ENCODE data around the gene EPPIN. TPM values are rescaled to one million over a fixed set of nuclear protein-coding genes. Genes with fewer than 3 reads are reported as not detected.
"Not testable (repeated sequence)": the region's sequence is repeated elsewhere in the genome, so short reads cannot be mapped to it uniquely, and the experiment has no call there.

EPPIN gene
- polyA plus RNA-seq, 1 of the 3 experiments (the other 2 are of a cell fraction): not detected

DNA sequence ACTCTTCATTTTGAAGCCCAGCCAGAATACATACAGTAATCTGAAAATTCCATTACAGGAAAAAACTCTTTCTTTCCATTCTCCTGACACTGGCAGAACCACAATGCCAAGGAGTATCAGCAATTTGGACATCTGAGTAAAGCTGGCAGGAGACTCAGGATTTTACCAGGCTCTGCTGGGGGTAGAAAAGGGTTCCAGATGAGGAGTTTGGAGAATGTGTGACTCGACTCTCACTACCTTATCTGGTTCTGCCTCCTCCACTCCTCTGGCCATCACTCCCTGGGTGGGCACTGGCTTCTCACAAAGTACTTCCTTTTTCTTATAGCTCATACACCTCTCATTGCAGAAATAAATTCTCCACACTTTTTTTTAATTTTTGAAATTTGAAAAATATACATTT lies 42.5 kb upstream of the EPPIN start:
- Histone ChIP-seq H3K36me3 (replicated peaks in 1 of 2; ENCODE audit: control insufficient read depth in 1 of 2, insufficient read depth in 2 of 2, low read length in 1 of 2) (no peaks in the 10 kb centered on the region), H3K9ac (no peak overlapping the region), H3K79me2 (ENCODE audit: insufficient read depth) (no peaks in the 10 kb centered on the region), H3K27ac (ENCODE audit: low read depth in 2 of 2, low read length in 1 of 2) (no peak overlapping the region), H3K4me3 (ENCODE audit: low read depth in 2 of 2, low read length in 1 of 2) (no peak overlapping the region), H3K9me2 (no peaks in the 10 kb centered on the region), H3F3A (replicated peaks; ENCODE audit: insufficient read depth) (no peaks in the 10 kb centered on the region), H3K27me3 (ENCODE audit: insufficient read depth) (peaks cover 14% of the 10 kb centered on the region; the same call in 1 of the 2 replicates), H2AFZ (ENCODE audit: low read depth) (no peak overlapping the region), H3K4me1 (ENCODE audit: control insufficient read depth in 1 of 2, insufficient read depth in 2 of 2, low read depth in 1 of 2, low read length in 1 of 2) (no peaks in the 10 kb centered on the region), H4K20me1 (ENCODE audit: insufficient read depth) (no peaks in the 10 kb centered on the region), H3K4me2 (no peak overlapping the region), H3K9me3 (no peaks in the 10 kb centered on the region)
- 0% methylated on average over 1 of the region's 1 CpG for WGBS (ENCODE audit: low lambda C conversion rate)
- ChIA-PET POLR2A (no interaction called here), CTCF (interaction anchor here (1.7 kb wide), 1 partner anchor 181 kb away, joined by 5 read pairs; no protein-coding TSS in a partner anchor)
- DNase-seq: no peak
- TF ChIP-seq TEAD4 (IDR thresholded peaks at IDR 0.05; ENCODE audit: borderline replicate concordance, insufficient read depth): no peak

DNA sequence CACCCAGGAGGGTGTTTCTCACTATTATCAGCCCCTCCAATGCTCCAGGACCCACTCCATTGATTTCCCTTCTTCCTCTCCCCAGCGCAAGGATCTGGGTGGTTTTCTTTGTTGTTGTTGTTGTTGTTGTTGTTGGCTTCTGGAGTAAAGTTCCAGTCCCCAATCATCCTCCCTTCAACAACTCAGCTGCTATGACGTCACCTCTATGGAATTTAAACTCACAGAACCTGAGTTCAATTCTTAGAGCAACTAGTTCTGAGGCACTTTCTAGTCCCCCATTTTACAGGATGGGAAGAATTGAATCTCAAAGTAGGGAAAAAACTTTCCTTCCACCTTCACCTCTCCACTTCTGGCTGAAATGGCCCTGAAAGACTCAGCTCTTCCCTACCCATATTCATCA lies 41.6 kb upstream of the EPPIN start:
- CTCF ChIA-PET: interaction anchor here (1.7 kb wide), 1 partner anchor 182 kb away, joined by 5 read pairs; no protein-coding TSS in a partner anchor

DNA sequence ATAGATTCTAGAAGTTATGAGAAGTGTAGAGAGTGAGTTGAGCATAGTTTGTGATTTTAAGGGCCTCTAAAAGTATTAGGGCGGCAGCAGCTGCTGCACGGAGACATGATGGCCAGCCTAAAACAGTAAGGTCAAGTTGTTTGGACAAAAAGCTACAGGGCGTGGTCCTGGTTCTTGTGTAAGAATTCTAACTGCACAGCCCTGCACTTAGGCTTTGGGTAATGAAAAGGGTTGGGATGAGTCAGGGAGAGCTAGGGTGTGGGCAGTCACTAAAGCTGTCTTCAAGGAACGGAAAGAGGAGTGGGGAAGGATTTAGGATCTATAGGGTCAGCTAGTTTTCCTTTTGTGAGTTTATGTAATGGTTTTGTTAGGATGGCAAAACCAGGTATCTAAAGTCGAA lies 38.8 kb upstream of the EPPIN start:
- H2AFZ ChIP-seq (ENCODE audit: low read depth); H4K20me1 ChIP-seq (ENCODE audit: insufficient read depth); H3K36me3 ChIP-seq (replicated peaks in 1 of 2; ENCODE audit: control insufficient read depth in 1 of 2, insufficient read depth in 2 of 2, low read length in 1 of 2); H3K4me1 ChIP-seq (ENCODE audit: control insufficient read depth in 1 of 2, insufficient read depth in 2 of 2, low read depth in 1 of 2, low read length in 1 of 2); H3K9me3 ChIP-seq; POLR2A ChIA-PET; H3K9me2 ChIP-seq; H3K4me3 ChIP-seq (ENCODE audit: low read depth in 2 of 2, low read length in 1 of 2); DNase-seq; H3K79me2 ChIP-seq (ENCODE audit: insufficient read depth); H3K9ac ChIP-seq; H3F3A ChIP-seq (replicated peaks; ENCODE audit: insufficient read depth); H3K27ac ChIP-seq (ENCODE audit: low read depth in 2 of 2, low read length in 1 of 2); H3K4me2 ChIP-seq: not testable (repeated sequence)
- 21% methylated on average over 5 of the region's 5 CpGs for WGBS (ENCODE audit: low lambda C conversion rate)
- CTCF ChIA-PET: interaction anchor here (1.9 kb wide), 1 partner anchor 185 kb away, joined by 6 read pairs; no protein-coding TSS in a partner anchor
- peaks cover 40% of the 10 kb centered on the region; the same call in 1 of the 2 replicates for H3K27me3 ChIP-seq (ENCODE audit: insufficient read depth)

More for the DNA sequence above, 41.6 kb upstream of the EPPIN start:
- TF ChIP-seq, protein P1, sequence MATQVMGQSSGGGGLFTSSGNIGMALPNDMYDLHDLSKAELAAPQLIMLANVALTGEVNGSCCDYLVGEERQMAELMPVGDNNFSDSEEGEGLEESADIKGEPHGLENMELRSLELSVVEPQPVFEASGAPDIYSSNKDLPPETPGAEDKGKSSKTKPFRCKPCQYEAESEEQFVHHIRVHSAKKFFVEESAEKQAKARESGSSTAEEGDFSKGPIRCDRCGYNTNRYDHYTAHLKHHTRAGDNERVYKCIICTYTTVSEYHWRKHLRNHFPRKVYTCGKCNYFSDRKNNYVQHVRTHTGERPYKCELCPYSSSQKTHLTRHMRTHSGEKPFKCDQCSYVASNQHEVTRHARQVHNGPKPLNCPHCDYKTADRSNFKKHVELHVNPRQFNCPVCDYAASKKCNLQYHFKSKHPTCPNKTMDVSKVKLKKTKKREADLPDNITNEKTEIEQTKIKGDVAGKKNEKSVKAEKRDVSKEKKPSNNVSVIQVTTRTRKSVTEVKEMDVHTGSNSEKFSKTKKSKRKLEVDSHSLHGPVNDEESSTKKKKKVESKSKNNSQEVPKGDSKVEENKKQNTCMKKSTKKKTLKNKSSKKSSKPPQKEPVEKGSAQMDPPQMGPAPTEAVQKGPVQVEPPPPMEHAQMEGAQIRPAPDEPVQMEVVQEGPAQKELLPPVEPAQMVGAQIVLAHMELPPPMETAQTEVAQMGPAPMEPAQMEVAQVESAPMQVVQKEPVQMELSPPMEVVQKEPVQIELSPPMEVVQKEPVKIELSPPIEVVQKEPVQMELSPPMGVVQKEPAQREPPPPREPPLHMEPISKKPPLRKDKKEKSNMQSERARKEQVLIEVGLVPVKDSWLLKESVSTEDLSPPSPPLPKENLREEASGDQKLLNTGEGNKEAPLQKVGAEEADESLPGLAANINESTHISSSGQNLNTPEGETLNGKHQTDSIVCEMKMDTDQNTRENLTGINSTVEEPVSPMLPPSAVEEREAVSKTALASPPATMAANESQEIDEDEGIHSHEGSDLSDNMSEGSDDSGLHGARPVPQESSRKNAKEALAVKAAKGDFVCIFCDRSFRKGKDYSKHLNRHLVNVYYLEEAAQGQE (IDR thresholded peaks at IDR 0.05; ENCODE audit: low read depth, low read length): no peak
- TF ChIP-seq, protein P2, sequence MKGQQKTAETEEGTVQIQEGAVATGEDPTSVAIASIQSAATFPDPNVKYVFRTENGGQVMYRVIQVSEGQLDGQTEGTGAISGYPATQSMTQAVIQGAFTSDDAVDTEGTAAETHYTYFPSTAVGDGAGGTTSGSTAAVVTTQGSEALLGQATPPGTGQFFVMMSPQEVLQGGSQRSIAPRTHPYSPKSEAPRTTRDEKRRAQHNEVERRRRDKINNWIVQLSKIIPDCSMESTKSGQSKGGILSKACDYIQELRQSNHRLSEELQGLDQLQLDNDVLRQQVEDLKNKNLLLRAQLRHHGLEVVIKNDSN (IDR thresholded peaks at IDR 0.05; ENCODE audit: borderline replicate concordance, low read depth): no peak
- TF ChIP-seq EZH2phosphoT487 (IDR thresholded peaks at IDR 0.05; ENCODE audit: borderline replicate concordance, low read depth): no peak
- TF ChIP-seq TEAD4 (IDR thresholded peaks at IDR 0.05; ENCODE audit: borderline replicate concordance, insufficient read depth): no peak
- TF ChIP-seq, protein P3, sequence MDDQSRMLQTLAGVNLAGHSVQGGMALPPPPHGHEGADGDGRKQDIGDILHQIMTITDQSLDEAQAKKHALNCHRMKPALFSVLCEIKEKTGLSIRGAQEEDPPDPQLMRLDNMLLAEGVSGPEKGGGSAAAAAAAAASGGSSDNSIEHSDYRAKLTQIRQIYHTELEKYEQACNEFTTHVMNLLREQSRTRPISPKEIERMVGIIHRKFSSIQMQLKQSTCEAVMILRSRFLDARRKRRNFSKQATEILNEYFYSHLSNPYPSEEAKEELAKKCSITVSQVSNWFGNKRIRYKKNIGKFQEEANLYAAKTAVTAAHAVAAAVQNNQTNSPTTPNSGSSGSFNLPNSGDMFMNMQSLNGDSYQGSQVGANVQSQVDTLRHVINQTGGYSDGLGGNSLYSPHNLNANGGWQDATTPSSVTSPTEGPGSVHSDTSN (IDR thresholded peaks at IDR 0.05): no peak
- TF ChIP-seq NFIC (IDR thresholded peaks at IDR 0.05; ENCODE audit: borderline replicate concordance): no peak
- no peak for TF ChIP-seq FOXJ3 (CRISPR knock-in tag; IDR thresholded peaks at IDR 0.05)
- TF ChIP-seq, protein P4, sequence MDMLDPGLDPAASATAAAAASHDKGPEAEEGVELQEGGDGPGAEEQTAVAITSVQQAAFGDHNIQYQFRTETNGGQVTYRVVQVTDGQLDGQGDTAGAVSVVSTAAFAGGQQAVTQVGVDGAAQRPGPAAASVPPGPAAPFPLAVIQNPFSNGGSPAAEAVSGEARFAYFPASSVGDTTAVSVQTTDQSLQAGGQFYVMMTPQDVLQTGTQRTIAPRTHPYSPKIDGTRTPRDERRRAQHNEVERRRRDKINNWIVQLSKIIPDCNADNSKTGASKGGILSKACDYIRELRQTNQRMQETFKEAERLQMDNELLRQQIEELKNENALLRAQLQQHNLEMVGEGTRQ (IDR thresholded peaks at IDR 0.05; ENCODE audit: borderline replicate concordance, low read depth, low read length): no peak
- no peak for TF ChIP-seq ELF1 (IDR thresholded peaks at IDR 0.05)
- no peak for DNase-seq
- Histone ChIP-seq H3K4me3 (ENCODE audit: low read depth in 2 of 2, low read length in 1 of 2) (no peak overlapping the region), H3K4me2 (no peak overlapping the region), H3K27me3 (ENCODE audit: insufficient read depth) (peaks cover 20% of the 10 kb centered on the region; the same call in 1 of the 2 replicates), H3K9ac (no peak overlapping the region), H3K4me1 (ENCODE audit: control insufficient read depth in 1 of 2, insufficient read depth in 2 of 2, low read depth in 1 of 2, low read length in 1 of 2) (no peaks in the 10 kb centered on the region), H3K9me2 (no peaks in the 10 kb centered on the region), H3K27ac (ENCODE audit: low read depth in 2 of 2, low read length in 1 of 2) (no peak overlapping the region), H4K20me1 (ENCODE audit: insufficient read depth) (no peaks in the 10 kb centered on the region), H3F3A (replicated peaks; ENCODE audit: insufficient read depth) (no peaks in the 10 kb centered on the region), H3K36me3 (replicated peaks in 1 of 2; ENCODE audit: control insufficient read depth in 1 of 2, insufficient read depth in 2 of 2, low read length in 1 of 2) (no peaks in the 10 kb centered on the region), H2AFZ (ENCODE audit: low read depth) (no peak overlapping the region), H3K9me3 (no peaks in the 10 kb centered on the region), H3K79me2 (ENCODE audit: insufficient read depth) (no peaks in the 10 kb centered on the region)
- POLR2A ChIA-PET: no interaction called here
- 3% methylated on average over 2 of the region's 2 CpGs for whole genome bisulfite sequencing (ENCODE audit: low lambda C conversion rate)

DNA sequence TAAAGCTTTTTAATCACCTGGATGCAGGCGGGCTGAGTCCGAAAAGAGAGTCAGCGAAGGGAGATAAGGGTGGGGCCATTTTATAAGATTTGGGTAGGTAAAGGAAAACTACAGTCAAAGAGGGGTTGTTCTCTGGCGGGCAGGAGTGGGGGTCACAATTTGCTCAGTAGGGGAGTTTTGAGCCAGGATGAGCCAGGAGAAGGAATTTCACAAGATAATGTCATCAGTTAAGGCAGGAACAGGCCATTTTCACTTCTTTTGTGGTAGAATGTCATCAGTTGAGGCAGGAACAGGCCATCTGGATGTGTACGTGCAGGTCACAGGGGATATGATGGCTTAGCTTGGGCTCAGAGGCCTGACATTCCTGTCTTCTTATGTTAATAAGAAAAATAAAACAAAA lies 37.1 kb upstream of the EPPIN start:
- H3K4me1 ChIP-seq (ENCODE audit: control insufficient read depth in 1 of 2, insufficient read depth in 2 of 2, low read depth in 1 of 2, low read length in 1 of 2); H3K9ac ChIP-seq; H2AFZ ChIP-seq (ENCODE audit: low read depth); H3K36me3 ChIP-seq (replicated peaks in 1 of 2; ENCODE audit: control insufficient read depth in 1 of 2, insufficient read depth in 2 of 2, low read length in 1 of 2); H3K9me3 ChIP-seq; POLR2A ChIA-PET; DNase-seq; H3K9me2 ChIP-seq; H4K20me1 ChIP-seq (ENCODE audit: insufficient read depth); H3K79me2 ChIP-seq (ENCODE audit: insufficient read depth); H3F3A ChIP-seq (replicated peaks; ENCODE audit: insufficient read depth); H3K27ac ChIP-seq (ENCODE audit: low read depth in 2 of 2, low read length in 1 of 2); H3K4me2 ChIP-seq; H3K4me3 ChIP-seq (ENCODE audit: low read depth in 2 of 2, low read length in 1 of 2): not testable (repeated sequence)
- CTCF ChIA-PET: interaction anchor here (1.7 kb wide), 1 partner anchor 187 kb away, joined by 7 read pairs; no protein-coding TSS in a partner anchor
- WGBS (ENCODE audit: low lambda C conversion rate): 16% methylated on average over 5 of the region's 5 CpGs
- peaks cover 40% of the 10 kb centered on the region; the same call in 1 of the 2 replicates for H3K27me3 ChIP-seq (ENCODE audit: insufficient read depth)
